DND-41 (cell line): ENCODE measurements around the gene SLC45A3.
A peak's percentile ranks its signal among the peaks of the same experiment; 100 is the strongest.

Experiments
- ATAC-seq: fragments of 200-7000 bp; cut with Tn5 transposase; 3 replicates; pipeline ENCODE4 v1.9.1; 2021; ENCODE audit warnings: low read depth; ENCODE audit not compliant: insufficient read depth
- DNase-seq: peaks from one replicate; pipeline ENCODE4 v3.0.0-alpha.2; 2020
- H2AFZ ChIP-seq: 2 replicates; pipeline ENCODE4 v1.6.0; 2012; ENCODE audit warnings: low read depth, low read length
- H3K27ac ChIP-seq: 2 replicates; pipeline ENCODE4 v1.5.1; 2012; ENCODE audit warnings: low read length, inconsistent platforms
- H3K27me3 ChIP-seq: fragments of 200-600 bp; sonication (generic); 2 replicates; pipeline ENCODE4 v1.6.0; 2012; ENCODE audit warnings: low read length, mild to moderate bottlenecking, inconsistent platforms; ENCODE audit not compliant: insufficient read depth, poor library complexity
- H3K36me3 ChIP-seq: 2 replicates; pipeline ENCODE4 v1.5.1; 2012; ENCODE audit warnings: low read length, inconsistent platforms; ENCODE audit not compliant: insufficient read depth
- H3K4me1 ChIP-seq: 2 replicates; pipeline ENCODE4 v1.5.1; 2012; ENCODE audit warnings: mild to moderate bottlenecking, low read length; ENCODE audit not compliant: insufficient read depth
- H3K4me2 ChIP-seq: 2 replicates; pipeline ENCODE4 v1.6.0; 2012; ENCODE audit warnings: mild to moderate bottlenecking, moderate library complexity, low read length, inconsistent platforms; ENCODE audit not compliant: insufficient read depth
- H3K4me3 ChIP-seq, 2 experiments: fragments of 200-600 bp in 1 of 2; shearing (Covaris generic) in 1 of 2; 2 replicates each; pipeline ENCODE4 v1.5.1; 2012 to 2016; ENCODE audit warnings: inconsistent platforms in 2 of 2, low read length in 2 of 2, mild to moderate bottlenecking in 2 of 2, low read depth in 1 of 2, moderate library complexity in 1 of 2
- H3K79me2 ChIP-seq: 2 replicates; pipeline ENCODE4 v1.6.0; 2012; ENCODE audit warnings: low read length, inconsistent platforms; ENCODE audit not compliant: insufficient read depth
- H3K9ac ChIP-seq: 2 replicates; pipeline ENCODE4 v1.6.0; 2012; ENCODE audit warnings: low read depth, mild to moderate bottlenecking, inconsistent platforms, low read length, moderate library complexity
- H3K9me3 ChIP-seq: 2 replicates; pipeline ENCODE4 v1.5.1; 2012; ENCODE audit warnings: low read length, moderate library complexity, mild to moderate bottlenecking, inconsistent platforms; ENCODE audit not compliant: insufficient read depth, severe bottlenecking
- H4K20me1 ChIP-seq: 2 replicates; pipeline ENCODE4 v1.6.0; 2012; ENCODE audit warnings: low read length; ENCODE audit not compliant: insufficient read depth
- CTCF ChIP-seq: IDR thresholded peaks from 2 replicates; pipeline ENCODE4 v1.5.1; 2012; ENCODE audit warnings: borderline replicate concordance, low read length, moderate library complexity, mild to moderate bottlenecking; ENCODE audit not compliant: poor library complexity, severe bottlenecking; ENCODE audit errors: extremely low read depth
- EZH2 ChIP-seq: IDR thresholded peaks from 3 replicates; pipeline ENCODE4 v1.6.1; 2012; ENCODE audit warnings: borderline replicate concordance, low read depth, mild to moderate bottlenecking, moderate library complexity, low read length, inconsistent platforms; ENCODE audit not compliant: severe bottlenecking

Gene SLC45A3

GRCh38 chr1:205633421-205633976 is 46.8 kb downstream of the SLC45A3 start:
- Histone ChIP-seq H3K79me2 (peaks cover 25% of the 10 kb centered on the region), H3K9ac (no peak overlapping the region), H2AFZ (no peak overlapping the region), H3K36me3 (peaks cover 4% of the 10 kb centered on the region), H3K4me3 (no peak overlapping the region), H3K4me1 (peaks cover 31% of the 10 kb centered on the region), H3K4me2 (no peak overlapping the region), H3K27me3 (peaks cover 19% of the 10 kb centered on the region), H3K9me3 (no peaks in the 10 kb centered on the region), H4K20me1 (peaks cover 11% of the 10 kb centered on the region), H3K27ac (no peak overlapping the region)
- DNase-seq (no peak), ATAC-seq (no peak)
- TF ChIP-seq CTCF, result no peak

- Histone ChIP-seq H3K9me3 (no peaks in the 10 kb centered on the region), H3K4me3 (peak overlapping the region; percentile 52 to 65; a peak in 3 of 4 replicates), H3K79me2 (peaks cover 32% of the 10 kb centered on the region), H4K20me1 (peaks cover 18% of the 10 kb centered on the region), H3K4me1 (peaks cover 37% of the 10 kb centered on the region), H3K27me3 (peaks cover 11% of the 10 kb centered on the region), H3K36me3 (peaks cover 12% of the 10 kb centered on the region), H3K27ac (no peak overlapping the region), H3K4me2 (peak overlapping the region; percentile 76), H2AFZ (peak overlapping the region; percentile 85), H3K9ac (peak overlapping the region; percentile 92)
- TF ChIP-seq CTCF (no peak), EZH2 (no peak)
- ATAC-seq (no peak), DNase-seq (no peak)
Measured at GRCh38 chr1:205632669-205633169, 47.6 kb downstream of the SLC45A3 start.

GRCh38 chr1:205631768-205632668 is 48.3 kb downstream of the SLC45A3 start, which contains the start of gene ELK4:
TSS of gene ELK4 (minus strand) at chr1:205632011. CDS start at chr1:205623882, 8,129 bp downstream.
- Histone ChIP-seq H3K79me2 (peaks cover 38% of the 10 kb centered on the region), H3K4me3 (peak within 1 kb of the TSS; percentile 52 to 65), H3K27ac (peak within 1 kb of the TSS; percentile 94), H3K27me3 (peaks cover 4% of the 10 kb centered on the region), H3K4me1 (peaks cover 39% of the 10 kb centered on the region), H3K9me3 (no peaks in the 10 kb centered on the region), H3K4me2 (peak within 1 kb of the TSS; percentile 76), H3K36me3 (peaks cover 14% of the 10 kb centered on the region), H2AFZ (peak within 1 kb of the TSS; percentile 85), H3K9ac (peak within 1 kb of the TSS; percentile 92), H4K20me1 (peaks cover 19% of the 10 kb centered on the region)
- ATAC-seq (peak; percentile 79), DNase-seq (peak; percentile 99)
- TF ChIP-seq CTCF (peak; percentile 76), EZH2 (no peak)
